HepG2 (cell line): ENCODE results near the gene B3GNT9. TPM values are rescaled to one million over a fixed set of nuclear protein-coding genes. Genes with fewer than 3 reads are reported as not detected.

Source experiments
- DNMT3B ChIP-seq: conservative IDR thresholded peaks from 2 replicates; pipeline ENCODE4 v1.6.1; 2016; ENCODE audit warnings: missing biosample characterization, control low read depth
- ELF3 ChIP-seq: IDR thresholded peaks from 2 replicates; pipeline ENCODE4 v1.6.1; 2016; ENCODE audit warnings: missing genetic modification reagents, missing compliant biosample characterization
- HNF1A ChIP-seq, 2 experiments: sonication (generic) in 1 of 2; formaldehyde crosslinking in 1 of 2; IDR thresholded peaks; 2 replicates each; pipeline versions ENCODE4 v1.4.0 to v1.6.1; 2016 to 2020; ENCODE audit warnings: borderline replicate concordance in 1 of 2, low read depth in 1 of 2, mild to moderate bottlenecking in 1 of 2, missing genetic modification reagents in 1 of 2
- KDM5B ChIP-seq: sonication (generic); formaldehyde crosslinking; IDR thresholded peaks from 2 replicates; pipeline ENCODE4 v1.4.0; 2020; ENCODE audit warnings: missing genetic modification reagents, mild to moderate bottlenecking, borderline replicate concordance
- MAFG ChIP-seq: sonication (generic); formaldehyde crosslinking; IDR thresholded peaks from 2 replicates; pipeline ENCODE4 v1.5.1; 2020; ENCODE audit warnings: mild to moderate bottlenecking, missing genetic modification reagents
- PAF1 ChIP-seq: IDR thresholded peaks from 2 replicates; pipeline ENCODE4 v1.6.1; 2016; ENCODE audit warnings: missing genetic modification reagents, missing compliant biosample characterization
- TBX2 ChIP-seq: sonication (generic); formaldehyde crosslinking; IDR thresholded peaks from 2 replicates; pipeline ENCODE4 v1.5.0; 2020; ENCODE audit warnings: missing genetic modification reagents, mild to moderate bottlenecking, borderline replicate concordance
- YEATS4 ChIP-seq: sonication (generic); formaldehyde crosslinking; IDR thresholded peaks from 2 replicates; pipeline ENCODE4 v1.4.0; 2020; ENCODE audit warnings: missing genetic modification reagents, borderline replicate concordance
- ZKSCAN1 ChIP-seq: fragments of 150-350 bp; IDR thresholded peaks from 2 replicates; pipeline ENCODE4 v1.6.1; 2014; ENCODE audit warnings: low read length
- ZNF274 ChIP-seq: sonication (generic); formaldehyde crosslinking; IDR thresholded peaks from 2 replicates; pipeline ENCODE4 v1.5.1; 2020; ENCODE audit warnings: mild to moderate bottlenecking, missing genetic modification reagents
- ZNF3 ChIP-seq: IDR thresholded peaks from 2 replicates; pipeline ENCODE4 v1.7.0; 2017; ENCODE audit warnings: inconsistent platforms
- ZNF414 ChIP-seq: sonication (generic); formaldehyde crosslinking; IDR thresholded peaks from 2 replicates; pipeline ENCODE4 v1.5.0; 2020; ENCODE audit warnings: missing genetic modification reagents
- ZNF460 ChIP-seq: sonication (generic); formaldehyde crosslinking; IDR thresholded peaks from 2 replicates; pipeline ENCODE4 v1.5.1; 2020; ENCODE audit warnings: missing genetic modification reagents, mild to moderate bottlenecking, borderline replicate concordance
- ZNF547 ChIP-seq: sonication (generic); formaldehyde crosslinking; IDR thresholded peaks from 2 replicates; pipeline ENCODE4 v1.5.1; 2020; ENCODE audit warnings: mild to moderate bottlenecking, missing genetic modification reagents
- ZNF552 ChIP-seq: sonication (generic); formaldehyde crosslinking; IDR thresholded peaks from 2 replicates; pipeline ENCODE4 v1.9.0; 2022; ENCODE audit warnings: missing genetic modification reagents, mild to moderate bottlenecking, borderline replicate concordance
- ZNF615 ChIP-seq: sonication (generic); formaldehyde crosslinking; IDR thresholded peaks from 2 replicates; pipeline ENCODE4 v1.5.0; 2020; ENCODE audit warnings: mild to moderate bottlenecking, missing genetic modification reagents, borderline replicate concordance
- ZNF687 ChIP-seq: sonication (generic); formaldehyde crosslinking; IDR thresholded peaks from 2 replicates; pipeline ENCODE4 v1.5.1; 2020; ENCODE audit warnings: mild to moderate bottlenecking, missing genetic modification reagents, moderate library complexity
- polyA plus RNA-seq, 8 experiments: library from polyadenylated mRNA; depleted of rRNA in 3 of 8; stranded (reverse) in 7 of 8; unstranded in 1 of 8; fragments of >200 nt; fragmentation: Illumina TruSeq in 4 of 8; extraction: Trizol in 4 of 8; gene quantifications; 2 replicates each; pipeline versions ENCODE4 v1.2.1 to v1.2.3, GENCODE V29; 2011 to 2016; ENCODE audit warnings: low read depth in 4 of 8, missing spikeins in 1 of 8, mixed read lengths in 1 of 8; ENCODE audit not compliant: insufficient read depth in 1 of 8
- total RNA-seq, 5 experiments: library from RNA; depleted of rRNA; stranded (reverse); fragments of >200 nt; fragmentation: Illumina TruSeq; extraction: Trizol; gene quantifications; 2 replicates each; pipeline ENCODE4 v1.2.3, GENCODE V29; 2016; ENCODE audit warnings: low read depth in 1 of 5

The B3GNT9 gene
- total and polyA plus RNA-seq, 2 of the 13 experiments (the other 11 are each of a cell fraction or from before 2014, with no cell fraction given), result 1.5 to 3.1 TPM

- TF ChIP-seq ZKSCAN1 (no peak), ZNF414 (CRISPR knock-in tag) (peak; percentile 61; the same call in 1 of the 2 replicates), PAF1 (CRISPR knock-in tag) (no peak), DNMT3B (CRISPR knock-in tag) (no peak), ZNF460 (CRISPR knock-in tag) (no peak), MAFG (CRISPR knock-in tag) (no peak), ZNF274 (CRISPR knock-in tag) (peak; percentile 74; the same call in 1 of the 2 replicates), ZNF687 (peak; percentile 93), TBX2 (CRISPR knock-in tag) (peak; percentile 88), ZNF615 (CRISPR knock-in tag) (no peak), ZNF547 (CRISPR knock-in tag) (peak; percentile 66; the same call in 1 of the 2 replicates), ZNF3 (CRISPR knock-in tag) (no peak), YEATS4 (CRISPR knock-in tag) (peak; percentile 72; the same call in 1 of the 2 replicates), HNF1A (IDR thresholded peaks at IDR 0.05; ENCODE audit: low read depth) (no peak), HNF1A (CRISPR knock-in tag; IDR thresholded peaks at IDR 0.05; ENCODE audit: borderline replicate concordance) (peak; percentile 76), ZNF552 (CRISPR knock-in tag) (peak; percentile 57; the same call in 1 of the 2 replicates), ELF3 (CRISPR knock-in tag) (0 out of 2 replicates have a peak, but pooled peaks have one; percentile 21), KDM5B (CRISPR knock-in tag) (peak; percentile 82)
Measured at GRCh38 chr16:67177743-67178699, 27.2 kb upstream of the B3GNT9 start (continued).
